WERI-Rb-1 (cell line): ENCODE data around the gene TFIP11.
A peak's percentile ranks its signal among the peaks of the same experiment; 100 is the strongest.

Source experiments
- DNase-seq: peaks from one replicate; pipeline ENCODE4 v3.0.0-alpha.2; 2020
- H3K27ac ChIP-seq: fragments of 250-450 bp; sonication (Bioruptor Pico); 2 replicates; pipeline ENCODE4 v1.5.1; 2020; ENCODE audit warnings: mild to moderate bottlenecking, moderate library complexity
- H3K27me3 ChIP-seq: fragments of 250-450 bp; sonication (Bioruptor Pico); 2 replicates; pipeline ENCODE4 v1.5.1; 2021; ENCODE audit warnings: mild to moderate bottlenecking, low read depth, moderate library complexity; ENCODE audit not compliant: insufficient read depth, severe bottlenecking
- H3K36me3 ChIP-seq: fragments of 250-450 bp; sonication (Bioruptor Pico); 2 replicates; pipeline ENCODE4 v1.5.1; 2020; ENCODE audit warnings: mild to moderate bottlenecking, moderate library complexity
- H3K4me3 ChIP-seq: 2 replicates; pipeline ENCODE4 v1.5.1; 2011; ENCODE audit warnings: low read depth, mild to moderate bottlenecking, control low read depth, low read length
- H3K9me3 ChIP-seq: fragments of 250-450 bp; sonication (Bioruptor Pico); 2 replicates; pipeline ENCODE4 v1.5.1; 2021; ENCODE audit warnings: mild to moderate bottlenecking, moderate library complexity; ENCODE audit not compliant: severe bottlenecking
- TF ChIP-seq, protein P1 (sequence below): IDR thresholded peaks from 2 replicates; pipeline ENCODE4 v1.5.1; 2011; ENCODE audit warnings: low read depth, mild to moderate bottlenecking, control low read depth, inconsistent platforms, low read length

The TFIP11 gene

DNA sequence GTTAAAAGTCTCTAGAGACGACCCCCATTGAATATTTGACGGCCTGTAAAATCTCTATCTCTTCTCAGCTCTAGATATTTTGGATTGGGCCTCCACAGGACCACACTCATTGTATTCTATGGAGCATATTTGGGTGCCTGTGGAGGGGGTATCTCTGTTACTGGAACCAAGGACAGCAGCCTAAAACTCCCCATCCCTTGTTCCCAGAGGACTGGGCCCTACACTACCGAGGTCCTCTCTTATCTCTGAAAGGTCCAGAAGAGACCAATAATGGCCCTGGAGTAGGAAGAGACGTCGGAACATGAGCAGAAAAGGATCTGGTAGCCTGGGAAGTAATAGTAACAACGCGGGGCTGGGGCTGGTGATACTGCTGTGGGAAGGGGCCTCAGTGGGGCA, 29.2 kb downstream of the TFIP11 start:
- H3K36me3 ChIP-seq = peaks cover 17% of the 10 kb centered on the region
- DNase-seq = no peak
- TF ChIP-seq, protein P1, sequence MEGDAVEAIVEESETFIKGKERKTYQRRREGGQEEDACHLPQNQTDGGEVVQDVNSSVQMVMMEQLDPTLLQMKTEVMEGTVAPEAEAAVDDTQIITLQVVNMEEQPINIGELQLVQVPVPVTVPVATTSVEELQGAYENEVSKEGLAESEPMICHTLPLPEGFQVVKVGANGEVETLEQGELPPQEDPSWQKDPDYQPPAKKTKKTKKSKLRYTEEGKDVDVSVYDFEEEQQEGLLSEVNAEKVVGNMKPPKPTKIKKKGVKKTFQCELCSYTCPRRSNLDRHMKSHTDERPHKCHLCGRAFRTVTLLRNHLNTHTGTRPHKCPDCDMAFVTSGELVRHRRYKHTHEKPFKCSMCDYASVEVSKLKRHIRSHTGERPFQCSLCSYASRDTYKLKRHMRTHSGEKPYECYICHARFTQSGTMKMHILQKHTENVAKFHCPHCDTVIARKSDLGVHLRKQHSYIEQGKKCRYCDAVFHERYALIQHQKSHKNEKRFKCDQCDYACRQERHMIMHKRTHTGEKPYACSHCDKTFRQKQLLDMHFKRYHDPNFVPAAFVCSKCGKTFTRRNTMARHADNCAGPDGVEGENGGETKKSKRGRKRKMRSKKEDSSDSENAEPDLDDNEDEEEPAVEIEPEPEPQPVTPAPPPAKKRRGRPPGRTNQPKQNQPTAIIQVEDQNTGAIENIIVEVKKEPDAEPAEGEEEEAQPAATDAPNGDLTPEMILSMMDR = no peak
- no peaks in the 10 kb centered on the region for H3K27me3 ChIP-seq
- peaks cover 3% of the 10 kb centered on the region for H3K9me3 ChIP-seq
- peak overlapping the region; percentile 61 for H3K4me3 ChIP-seq
- H3K27ac ChIP-seq = peak overlapping the region; percentile 86

DNA sequence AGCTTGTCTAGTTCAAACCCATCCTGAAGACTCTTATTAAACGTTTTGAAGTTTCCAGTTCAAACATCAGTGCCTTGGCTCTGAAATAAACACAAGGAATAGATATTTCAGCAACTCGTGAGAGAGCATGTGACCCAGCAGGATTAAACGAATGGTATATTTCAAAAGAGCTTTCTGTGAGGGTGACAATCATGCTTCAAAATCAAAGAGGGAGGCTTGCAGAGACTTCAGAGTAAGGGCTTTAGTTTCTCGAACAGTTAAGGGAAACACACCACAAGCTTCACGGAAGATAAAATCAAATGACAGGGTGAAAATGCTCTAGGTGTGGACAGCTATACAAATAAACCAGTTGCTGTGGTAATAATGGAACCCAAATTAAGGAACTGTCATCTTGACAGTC, 30.1 kb downstream of the TFIP11 start:
- peaks cover 8% of the 10 kb centered on the region for H3K36me3 ChIP-seq
- H3K9me3 ChIP-seq = peaks cover 3% of the 10 kb centered on the region
- H3K27ac ChIP-seq = no peak overlapping the region
- no peak for DNase-seq
- no peaks in the 10 kb centered on the region for H3K27me3 ChIP-seq
- no peak overlapping the region for H3K4me3 ChIP-seq
- TF ChIP-seq, protein P1 = no peak

DNA sequence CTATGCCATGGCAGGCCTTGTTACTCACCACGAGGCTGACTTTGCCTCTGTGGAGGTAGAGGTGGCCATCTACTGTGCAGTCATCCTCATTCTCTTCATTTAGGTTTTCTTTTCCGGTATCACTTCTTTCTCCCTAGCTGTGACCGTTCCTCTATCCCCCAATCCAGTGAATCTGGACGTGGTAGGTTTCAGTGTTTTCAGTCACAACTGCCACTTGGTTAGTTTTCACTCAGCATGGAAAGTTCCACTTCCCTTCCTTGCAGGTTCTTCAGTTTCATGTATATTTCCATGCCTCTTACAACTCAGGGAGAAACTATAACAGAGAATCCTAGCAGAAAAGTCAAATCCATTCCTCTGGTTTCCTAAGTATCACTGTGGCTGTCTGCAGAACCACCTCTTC, 30.6 kb downstream of the TFIP11 start:
- Histone ChIP-seq H3K27me3 (no peaks in the 10 kb centered on the region), H3K27ac (no peak overlapping the region), H3K9me3 (peaks cover 3% of the 10 kb centered on the region), H3K4me3 (no peak overlapping the region), H3K36me3 (peaks cover 9% of the 10 kb centered on the region)
- no peak for DNase-seq
- TF ChIP-seq, protein P1 = no peak

DNA sequence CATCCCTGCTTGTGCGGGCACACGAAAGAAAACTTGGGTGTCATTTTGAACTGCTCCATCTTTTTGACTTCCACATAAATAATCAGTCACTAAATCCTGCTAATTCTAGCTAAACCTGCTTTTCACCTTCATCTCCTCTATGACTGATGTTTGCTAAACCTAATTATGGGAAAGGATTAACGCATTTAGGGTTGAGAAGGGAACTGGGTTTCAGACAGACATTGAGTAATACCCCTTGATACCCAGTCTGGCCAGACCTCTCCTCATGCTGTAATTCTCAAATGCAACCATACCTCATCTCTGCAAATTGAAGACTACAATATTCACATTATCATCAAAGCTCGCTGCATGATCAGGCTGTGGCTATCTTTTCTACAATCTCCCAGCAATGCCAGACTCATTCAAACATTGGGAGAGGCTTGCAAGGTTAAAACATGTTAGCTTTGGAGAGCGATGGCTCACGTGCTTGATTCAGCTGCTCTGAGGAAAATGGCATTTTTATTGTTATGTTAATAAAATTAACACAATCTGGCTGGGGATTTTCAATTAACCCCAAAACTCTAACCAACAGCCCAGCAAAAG, 31.1 kb downstream of the TFIP11 start:
- DNase-seq = no peak
- TF ChIP-seq, protein P1 = no peak

DNA sequence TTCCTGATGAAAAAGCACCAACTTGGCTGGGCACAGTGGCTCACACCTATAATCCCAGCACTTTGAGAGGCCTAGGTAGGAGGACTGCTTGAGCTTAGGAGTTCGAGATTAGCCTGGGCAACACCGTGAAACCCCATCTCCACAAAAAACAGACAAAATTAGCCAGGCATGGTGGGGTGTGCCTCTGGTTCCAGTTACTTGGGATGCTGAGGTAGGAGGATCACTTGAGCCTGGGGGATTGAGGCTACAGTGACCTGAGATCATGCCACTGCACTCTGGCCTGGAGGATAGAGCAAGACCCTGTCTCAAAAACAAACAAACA, 31.7 kb downstream of the TFIP11 start:
- Histone ChIP-seq H3K4me3 (no peak overlapping the region), H3K36me3 (peaks cover 17% of the 10 kb centered on the region), H3K27me3 (no peaks in the 10 kb centered on the region), H3K9me3 (peaks cover 3% of the 10 kb centered on the region), H3K27ac (peak overlapping the region; percentile 18; the same call in 1 of the 2 replicates)
- TF ChIP-seq, protein P1 = no peak
- no peak for DNase-seq

More for the DNA sequence above, 31.1 kb downstream of the TFIP11 start:
- Histone ChIP-seq H3K27ac (no peak overlapping the region; the same call in 1 of the 2 replicates), H3K36me3 (peaks cover 12% of the 10 kb centered on the region), H3K9me3 (peaks cover 3% of the 10 kb centered on the region), H3K4me3 (no peak overlapping the region), H3K27me3 (no peaks in the 10 kb centered on the region)

DNA sequence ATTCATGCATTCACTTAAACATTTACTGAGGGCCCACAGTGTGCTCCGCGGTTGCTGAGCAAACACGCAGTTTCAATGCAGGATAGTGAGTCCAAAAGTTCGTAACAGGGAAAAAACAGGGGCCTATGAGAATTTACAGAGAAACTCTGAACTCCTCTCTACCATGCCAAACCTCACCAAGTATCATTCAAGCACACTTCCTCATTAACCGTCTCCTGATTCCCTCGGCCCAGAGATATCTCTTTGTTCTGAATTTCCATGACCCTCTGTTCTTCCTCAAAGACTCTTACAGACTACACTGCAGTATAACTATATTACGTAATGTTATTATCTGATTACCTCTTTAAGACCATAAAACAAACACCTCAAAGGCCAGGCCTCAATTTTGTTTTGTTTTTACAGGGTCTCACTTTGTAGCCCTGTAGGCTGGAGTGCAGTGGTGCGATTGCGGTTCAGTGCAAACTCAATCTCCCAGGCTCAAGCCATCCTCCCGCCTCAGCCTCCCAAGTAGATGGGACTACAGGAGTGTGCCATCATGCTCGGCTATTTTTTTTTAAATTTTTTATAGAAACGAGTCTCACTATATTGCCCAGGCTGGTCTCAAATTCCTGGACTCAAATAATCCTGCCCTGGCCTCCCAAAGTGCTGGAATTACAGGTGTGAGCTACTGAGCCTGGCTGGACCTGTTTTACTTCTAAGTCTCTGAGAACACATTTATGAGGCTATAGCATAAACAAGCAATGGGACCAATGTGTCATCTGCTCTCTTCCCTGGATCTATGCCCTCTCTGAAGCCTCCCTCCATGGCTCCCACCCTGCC, 32.3 kb downstream of the TFIP11 start:
- H3K4me3 ChIP-seq = peak overlapping the region; percentile 20
- DNase-seq = no peak
- peaks cover 3% of the 10 kb centered on the region for H3K9me3 ChIP-seq
- peaks cover 21% of the 10 kb centered on the region for H3K36me3 ChIP-seq
- H3K27me3 ChIP-seq = no peaks in the 10 kb centered on the region
- TF ChIP-seq, protein P1 = no peak
- peak overlapping the region; percentile 82 for H3K27ac ChIP-seq
